GM19193 (cell line): ENCODE data around the gene TEX48.

Experiments
- POLR2A ChIP-seq: IDR thresholded peaks from 4 replicates; pipeline ENCODE4 v1.6.1; 2011; ENCODE audit not compliant: insufficient read depth, insufficient read length; ENCODE audit errors: extremely low read depth

Gene TEX48

DNA sequence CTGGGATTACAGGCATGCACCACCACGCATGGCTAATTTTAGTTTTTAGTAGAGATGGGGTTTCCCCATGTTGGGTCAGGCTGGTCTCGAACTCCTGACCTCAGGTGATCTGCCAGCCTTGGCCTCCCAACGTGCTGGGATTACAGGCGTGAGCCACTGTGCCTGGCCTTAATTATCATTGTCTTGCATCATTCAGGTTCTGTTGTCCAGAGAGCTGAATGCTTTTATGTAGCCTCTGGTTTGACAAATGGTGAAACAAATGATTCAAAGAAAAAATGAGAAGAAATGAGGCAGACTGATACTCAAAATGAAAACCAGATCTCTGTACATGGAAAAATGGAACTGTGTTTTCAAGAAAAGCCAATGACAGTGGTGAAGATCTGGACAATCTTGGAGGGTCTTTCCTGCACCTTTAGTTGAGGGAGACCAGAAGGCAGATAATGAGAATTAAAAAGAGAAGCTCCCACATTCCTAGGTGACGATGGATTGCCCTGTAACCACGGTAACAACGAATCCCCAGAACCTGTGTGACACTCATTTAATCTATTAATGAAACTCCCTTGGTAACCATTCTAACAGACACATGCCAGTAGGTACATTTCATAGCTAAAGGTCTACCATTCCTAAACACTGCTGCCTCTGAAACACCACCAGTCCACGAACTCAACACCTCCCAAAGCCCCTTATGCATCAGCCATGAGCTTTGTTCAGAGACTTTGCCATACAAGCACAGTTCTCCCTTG, 1.6 kb downstream of the TEX48 start:
- TF ChIP-seq POLR2A, result no peak

DNA sequence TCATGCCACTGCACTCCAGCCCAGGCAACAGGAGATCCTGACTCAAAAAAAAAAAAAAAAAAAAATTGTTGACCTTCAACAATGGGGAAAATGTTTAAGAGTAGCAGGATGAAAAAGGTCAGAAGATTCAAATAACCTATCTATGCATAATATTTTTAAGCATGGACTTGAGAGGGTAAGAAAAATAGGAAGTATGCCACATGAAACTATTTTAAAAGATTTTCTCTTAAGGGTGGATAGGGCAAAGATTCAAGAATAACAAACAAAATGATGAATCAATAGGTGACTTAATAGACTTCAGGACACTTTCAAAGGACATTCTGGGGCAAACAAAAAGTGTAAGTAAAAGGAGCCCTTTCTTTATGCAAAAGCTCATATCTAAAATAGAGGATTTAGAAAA, 3.2 kb downstream of the TEX48 start:
- TF ChIP-seq POLR2A, result no peak

DNA sequence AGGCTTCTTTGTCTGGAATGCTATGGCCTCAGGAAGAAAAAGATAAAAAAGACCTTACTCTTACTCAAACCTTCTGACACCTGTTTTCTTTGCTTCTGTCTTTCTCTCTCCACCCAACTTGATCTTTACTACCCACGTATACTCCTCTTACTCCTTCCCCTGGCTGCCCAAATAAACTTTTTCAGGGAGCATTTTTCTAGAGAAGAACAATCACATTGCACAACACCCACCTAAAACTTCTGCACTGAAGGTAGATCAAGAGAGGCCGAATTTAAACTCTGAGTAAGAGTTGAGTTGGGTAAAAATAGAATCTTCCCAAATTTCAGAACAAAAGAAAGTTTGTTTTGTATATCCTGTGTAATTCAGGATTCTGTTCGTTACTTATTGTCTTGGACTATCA, 3.9 kb downstream of the TEX48 start:
- no peak for TF ChIP-seq POLR2A

DNA sequence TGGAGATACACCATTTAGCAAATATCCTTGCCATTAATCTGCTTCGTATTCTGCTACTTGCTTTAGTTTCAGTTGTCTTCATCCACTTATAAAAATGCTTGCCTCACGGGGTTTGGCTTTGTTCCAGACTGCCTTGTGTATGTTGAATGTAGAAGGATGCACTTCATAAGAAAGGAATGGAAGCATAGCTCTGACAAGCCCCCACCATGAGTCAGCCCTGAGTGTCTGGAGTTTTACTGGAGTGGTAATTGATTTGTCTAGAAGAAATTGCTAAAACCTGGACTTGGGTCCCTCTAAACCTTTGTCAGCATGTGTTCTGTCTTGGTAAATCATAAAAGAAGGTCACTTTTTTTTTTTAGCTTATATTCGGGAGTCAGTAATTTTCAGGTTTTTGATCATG, 4.6 kb downstream of the TEX48 start:
- no peak for TF ChIP-seq POLR2A

DNA sequence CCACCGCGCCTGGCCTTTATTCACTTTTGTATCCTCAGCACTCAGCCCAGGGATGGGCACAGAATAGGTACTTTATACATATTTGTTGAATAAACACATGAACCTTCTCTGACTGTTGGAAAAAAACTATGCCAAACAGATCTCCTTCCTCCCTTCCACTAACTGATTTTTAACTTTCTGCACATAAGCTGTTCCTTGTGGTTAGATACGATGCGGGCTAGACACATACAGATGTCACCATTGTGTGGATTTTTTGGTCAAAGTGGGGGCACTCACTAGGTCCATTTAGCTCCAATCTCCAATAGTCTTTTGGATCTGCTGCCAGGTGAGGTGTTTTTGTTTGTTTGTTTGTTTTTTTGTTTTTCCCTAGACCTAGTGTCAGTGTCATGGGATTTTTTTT, 5.1 kb downstream of the TEX48 start:
- no peak for TF ChIP-seq POLR2A

DNA sequence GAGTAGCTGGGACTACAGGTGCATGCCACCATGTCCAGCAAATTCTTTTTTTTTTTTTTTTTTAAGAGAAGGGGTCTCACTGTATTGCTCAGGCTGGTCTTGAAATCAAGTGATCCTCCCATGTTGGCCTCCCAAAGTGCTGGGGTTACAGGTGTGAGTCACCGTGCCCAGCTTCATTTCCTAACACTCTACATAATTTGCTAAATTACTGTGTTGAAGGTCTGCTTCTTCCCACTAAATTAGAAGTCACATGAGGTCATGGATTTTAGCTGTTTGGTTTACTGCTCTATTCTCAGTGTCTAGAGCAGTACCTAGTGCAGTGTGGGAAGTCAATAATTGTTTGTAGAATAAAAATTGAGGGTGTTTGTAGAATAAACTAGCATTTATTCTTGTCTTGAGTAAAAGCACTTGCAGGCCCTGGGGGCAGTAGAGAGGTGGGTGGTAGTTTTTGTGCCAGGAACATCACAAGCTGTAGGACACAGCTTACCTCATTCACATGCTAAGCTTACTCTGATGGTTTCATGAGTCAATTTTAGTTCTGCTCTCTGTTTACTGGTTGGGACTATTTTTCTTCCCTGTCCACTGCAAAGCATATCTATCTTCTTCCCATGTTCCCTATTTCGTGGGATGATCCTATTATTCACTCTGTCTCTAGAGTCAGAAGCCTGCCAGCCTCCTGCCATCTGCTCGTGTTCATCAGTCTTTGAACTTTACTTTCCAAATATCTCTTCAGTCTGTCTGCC, 7.0 kb downstream of the TEX48 start:
- no peak for TF ChIP-seq POLR2A

DNA sequence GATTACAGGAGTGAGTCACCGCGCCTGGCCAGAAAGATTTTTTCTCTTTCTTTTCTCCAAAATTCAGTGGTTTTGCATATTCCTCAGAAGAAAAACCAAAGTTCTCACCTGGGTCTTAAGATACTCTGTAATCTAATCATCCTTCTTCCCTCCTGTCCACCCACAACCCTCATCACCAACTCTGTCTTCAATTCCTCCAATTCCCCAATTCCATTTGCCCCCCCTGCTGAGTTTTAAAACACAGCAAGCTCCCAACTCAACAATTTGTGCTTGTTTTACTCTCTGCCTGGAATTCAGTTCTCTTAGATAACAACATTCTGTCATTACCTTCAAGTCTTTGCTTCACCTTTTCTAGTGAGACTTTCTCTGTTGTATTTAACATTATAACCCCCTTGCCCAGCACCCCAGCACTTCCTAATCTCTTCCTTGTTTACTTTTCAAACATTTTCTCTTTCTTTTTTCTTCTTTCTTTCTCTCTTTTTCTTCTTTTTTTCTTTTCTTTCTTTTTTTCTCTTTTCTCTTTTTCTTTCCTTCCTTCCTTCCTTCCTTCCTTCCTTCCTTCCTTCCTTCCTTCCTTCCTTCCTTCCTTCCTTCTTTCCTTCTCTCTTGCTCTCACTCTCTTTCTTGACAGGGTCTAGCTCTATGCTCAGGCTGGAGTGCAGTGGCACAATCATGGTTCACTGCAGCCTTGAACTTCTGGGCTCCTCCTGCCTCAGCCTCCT, 7.8 kb downstream of the TEX48 start:
- TF ChIP-seq POLR2A, result no peak

DNA sequence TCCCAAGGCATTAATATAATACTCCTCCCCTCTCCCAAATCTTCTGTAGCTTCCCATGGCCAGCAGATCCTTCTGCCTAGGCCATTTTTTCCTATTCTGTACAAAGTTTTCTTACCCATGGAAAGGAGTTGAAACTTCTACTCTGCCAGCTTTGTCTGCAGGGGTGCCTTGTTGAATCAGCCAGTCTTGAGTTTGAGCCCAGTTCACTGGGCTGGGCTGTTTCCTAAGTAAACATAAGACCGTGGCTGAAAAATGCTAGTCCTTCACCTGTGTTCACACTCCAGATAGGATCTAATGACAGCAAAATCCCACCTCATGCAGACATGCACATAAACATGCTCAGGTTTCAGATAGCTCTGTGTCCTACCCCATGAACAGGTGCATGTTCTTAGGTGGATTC, 10.4 kb downstream of the TEX48 start:
- no peak for TF ChIP-seq POLR2A

DNA sequence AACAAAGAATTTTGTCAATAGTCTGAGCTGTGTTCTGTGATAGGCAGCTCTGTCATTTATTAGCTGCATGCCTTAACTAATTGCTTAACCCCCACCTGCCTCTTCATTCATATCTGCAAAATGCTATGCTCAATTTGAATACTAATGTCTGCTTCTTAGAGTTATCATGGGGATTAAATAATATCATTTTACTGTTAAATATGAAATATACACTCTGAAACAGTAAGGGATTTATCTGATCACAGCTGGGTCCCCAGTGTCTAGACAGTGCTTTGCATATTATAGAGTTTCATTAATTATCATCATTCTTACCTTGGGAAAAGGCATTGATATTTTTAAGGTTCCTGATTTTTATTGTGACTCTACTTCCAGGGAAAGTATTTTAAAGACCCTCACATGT, 12.0 kb downstream of the TEX48 start:
- TF ChIP-seq POLR2A, result no peak

DNA sequence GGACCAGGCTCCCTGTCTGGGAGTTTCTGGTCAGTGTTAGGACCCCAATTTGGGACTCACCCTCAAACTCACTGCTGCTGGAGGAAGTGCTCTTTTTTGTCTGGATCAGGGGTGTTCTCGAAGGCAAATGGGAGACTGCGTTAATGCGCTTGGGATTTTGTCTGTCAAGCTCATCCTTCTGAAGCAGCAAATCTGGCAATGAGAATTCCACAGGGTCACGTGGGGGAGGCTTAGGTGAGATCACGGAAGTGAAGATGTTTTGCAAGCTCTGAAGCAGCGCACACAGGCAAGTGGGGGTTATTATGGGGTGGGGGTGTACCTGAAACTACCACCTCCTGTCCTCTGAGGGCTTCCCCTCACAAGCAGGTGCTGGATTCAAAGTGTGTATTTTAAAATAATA, 13.8 kb downstream of the TEX48 start:
- TF ChIP-seq POLR2A, result no peak

DNA sequence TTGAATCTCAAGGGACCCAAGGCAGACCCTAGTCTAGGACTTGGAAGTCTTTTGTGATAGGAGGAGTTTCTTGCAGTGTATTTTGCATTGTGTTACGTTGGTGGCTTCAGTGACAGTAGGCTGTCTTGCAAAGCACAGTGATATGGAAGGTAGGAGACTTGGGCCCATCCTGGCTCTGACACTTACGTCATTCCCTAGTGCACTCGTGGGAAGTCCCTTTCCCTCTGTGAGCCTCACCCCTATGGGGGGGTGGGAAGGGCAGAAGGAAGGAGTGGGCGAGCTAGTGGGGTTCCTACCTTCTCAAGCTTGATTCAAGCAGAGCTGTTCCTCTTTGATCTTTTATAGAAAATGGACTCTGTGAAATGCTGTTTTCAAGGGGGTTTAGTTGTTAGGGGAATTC, 15.1 kb downstream of the TEX48 start:
- TF ChIP-seq POLR2A, result no peak

DNA sequence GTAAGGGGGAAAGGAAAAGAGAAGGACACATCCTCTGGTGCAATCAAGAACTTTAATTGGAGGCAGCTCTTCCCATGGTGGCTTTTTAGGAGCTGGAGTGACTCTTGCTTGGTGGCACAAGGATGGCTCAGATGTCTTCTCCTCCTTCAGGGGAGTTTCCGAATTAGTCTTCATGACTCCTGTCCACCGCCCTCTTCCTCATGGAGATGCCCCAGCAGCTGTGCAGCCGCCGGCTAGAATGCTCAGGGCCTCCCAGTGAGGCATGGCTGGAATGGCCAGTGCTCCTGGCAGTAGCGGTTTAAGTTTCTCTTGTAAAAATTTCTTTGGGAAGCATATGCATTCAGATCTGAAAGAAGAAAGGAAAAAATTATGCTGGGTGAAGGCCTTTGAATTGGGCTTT, 15.6 kb downstream of the TEX48 start:
- TF ChIP-seq POLR2A, result no peak

DNA sequence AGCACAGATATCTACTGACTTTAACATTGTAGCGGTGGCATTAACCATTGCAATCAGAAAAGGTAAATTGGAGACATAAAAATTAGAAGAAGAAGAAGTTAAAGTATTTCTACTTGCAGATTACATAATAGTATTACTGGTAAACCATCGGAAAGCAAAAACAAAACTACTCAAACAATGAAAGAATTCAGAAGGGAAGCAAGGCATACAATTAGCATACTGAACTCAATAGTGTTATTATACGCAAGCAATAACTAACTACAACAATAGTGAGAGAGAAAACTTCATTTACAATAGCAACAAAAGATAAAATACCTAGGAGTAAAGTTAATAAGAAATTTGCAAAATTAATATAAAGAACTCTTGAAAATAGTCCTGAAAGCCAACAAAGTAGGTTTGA, 17.8 kb downstream of the TEX48 start:
- TF ChIP-seq POLR2A, result no peak

DNA sequence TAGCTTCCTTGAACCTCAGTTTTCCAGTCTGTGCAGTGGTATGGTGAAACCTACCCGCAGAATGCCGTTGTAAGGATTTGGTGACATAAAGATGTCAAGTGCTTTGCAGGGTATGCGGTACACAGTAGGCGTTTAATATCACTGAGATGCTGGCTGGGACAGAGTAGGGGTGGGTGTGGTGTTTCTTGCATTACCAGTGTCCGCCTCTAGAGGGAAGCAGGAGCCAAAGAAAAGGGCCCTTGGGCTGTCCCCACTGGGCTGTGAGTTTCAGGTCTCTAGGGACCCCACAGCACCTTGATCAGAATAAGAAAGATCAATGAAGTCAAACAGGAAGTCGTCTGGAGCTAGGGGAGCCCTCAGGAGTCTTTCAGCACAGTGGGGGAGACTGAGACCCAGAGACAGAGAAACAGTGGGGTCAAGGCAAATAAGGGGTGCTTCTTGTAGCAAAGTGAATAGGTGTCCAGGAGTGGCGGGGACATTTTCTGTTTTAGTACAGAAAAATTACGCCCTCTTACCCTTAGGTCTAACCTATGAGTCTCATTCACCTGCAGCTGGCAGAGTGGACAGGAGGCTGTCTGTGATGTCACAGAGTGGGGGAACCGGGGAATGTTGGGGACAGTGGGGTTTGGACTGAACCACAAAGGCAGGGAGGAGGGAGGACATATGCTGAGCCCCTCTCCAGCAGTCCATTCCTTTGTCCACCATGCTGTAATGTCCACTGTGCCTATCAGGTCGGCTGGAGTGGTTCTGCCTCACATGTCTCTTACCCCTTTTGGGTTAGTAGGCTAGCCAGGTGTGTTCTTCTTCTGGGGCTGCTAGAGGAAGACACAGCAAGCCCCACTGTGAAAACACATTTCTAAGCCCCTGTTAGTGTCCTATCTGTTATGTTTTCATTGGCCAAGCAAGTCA, 19.7 kb downstream of the TEX48 start:
- TF ChIP-seq POLR2A, result no peak

DNA sequence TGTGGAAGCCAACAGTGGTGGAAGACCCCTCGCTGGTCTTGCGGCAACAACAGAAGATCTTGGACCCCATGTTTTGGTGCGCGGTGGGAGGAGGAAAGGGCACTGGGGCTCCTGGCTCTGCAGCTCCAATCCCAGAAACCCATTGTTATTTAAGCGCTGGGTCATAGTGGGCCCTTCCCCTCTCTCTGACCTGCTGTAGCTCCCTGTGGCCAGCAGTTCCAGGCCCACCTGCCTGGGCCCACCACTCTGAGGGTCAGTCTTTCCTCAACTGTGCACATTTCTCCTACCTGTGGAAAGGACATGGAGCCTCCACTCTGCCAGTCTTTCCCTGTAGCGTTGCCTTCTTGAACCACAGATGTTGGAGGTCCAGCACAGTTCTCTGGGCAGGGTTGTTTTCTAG, 24.3 kb downstream of the TEX48 start, which contains the start of gene TEX53:
TEX53 (minus strand) TSS at position 101 of the 400 bp plus-strand sequence; CDS start at position 70, 31 bp downstream.
- TF ChIP-seq POLR2A, result no peak

DNA sequence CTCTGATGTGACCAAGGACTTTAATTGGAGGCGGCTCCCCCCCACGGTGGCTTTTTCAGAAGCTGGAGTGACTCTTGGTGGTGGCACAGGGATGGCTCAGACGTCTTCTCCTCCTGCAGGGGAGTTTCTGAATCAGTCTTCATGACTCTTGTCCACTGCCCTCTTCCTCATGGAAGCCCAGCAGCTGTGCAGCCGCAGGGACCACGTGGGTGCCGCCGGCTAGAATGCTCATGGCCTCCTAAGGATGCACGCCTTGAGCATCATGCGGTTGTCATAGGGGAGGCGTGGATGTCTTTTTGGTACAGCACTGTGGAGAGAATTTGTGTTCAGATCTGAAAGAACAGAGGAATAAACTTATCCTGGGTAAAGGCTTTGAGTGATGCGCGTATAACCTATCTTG, 25.7 kb downstream of the TEX48 start:
- TF ChIP-seq POLR2A, result no peak

DNA sequence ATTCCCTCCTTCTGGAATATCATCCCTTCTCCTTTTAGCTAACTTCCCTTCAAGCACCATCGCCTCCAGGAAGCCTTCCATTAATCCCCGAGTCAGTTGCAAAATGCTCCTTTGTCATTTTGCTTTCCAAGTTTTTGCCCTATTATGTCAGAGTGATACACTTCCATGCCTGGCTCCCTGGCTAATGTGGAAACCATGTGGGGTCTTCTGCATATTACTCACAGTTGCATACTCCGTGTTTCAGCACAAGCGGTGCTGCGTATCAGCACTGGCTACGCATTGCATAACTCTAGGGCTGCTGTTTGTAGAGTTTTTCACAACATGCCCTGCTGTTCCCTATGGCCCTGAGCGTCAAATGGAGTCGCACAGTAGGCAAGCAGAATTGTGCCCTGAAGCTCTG, 26.3 kb downstream of the TEX48 start:
- no peak for TF ChIP-seq POLR2A
